GM18505 (cell line): ENCODE data around the gene REXO1.
"Not testable (repeated sequence)": the region's sequence is repeated elsewhere in the genome, so short reads cannot be mapped to it uniquely, and the experiment has no call there.

Experiments
- ATAC-seq: cut with Tn5 transposase; IDR thresholded peaks from one replicate; pipeline ENCODE4 v1.9.1; 2021; ENCODE audit not compliant: unreplicated experiment
- POLR2A ChIP-seq: IDR thresholded peaks from 4 replicates; pipeline ENCODE4 v1.6.1; 2011; ENCODE audit warnings: borderline replicate concordance; ENCODE audit not compliant: insufficient read depth, insufficient read length; ENCODE audit errors: extremely low read depth

The REXO1 gene

DNA sequence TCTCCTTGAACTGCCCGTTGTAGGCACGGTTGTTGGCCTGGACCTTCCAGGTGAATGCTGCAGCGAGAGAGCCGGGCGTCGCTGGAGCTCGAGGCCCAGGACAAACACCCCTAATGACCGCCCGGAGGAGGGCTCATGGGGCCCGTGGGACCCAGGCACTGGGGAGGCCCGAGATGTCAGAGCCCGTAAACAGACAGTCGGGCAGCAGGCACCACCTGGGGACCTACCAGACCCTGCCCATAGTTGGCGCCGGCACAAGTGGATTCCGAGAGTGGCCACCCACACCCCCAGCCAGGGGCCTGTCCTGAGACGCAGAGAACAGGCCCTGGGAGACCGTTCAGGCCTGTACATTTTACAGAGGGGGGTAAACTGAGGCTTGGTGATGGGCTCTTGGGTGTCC lies 38.6 kb downstream of the REXO1 start:
- no peak for ATAC-seq
- TF ChIP-seq POLR2A = no peak

DNA sequence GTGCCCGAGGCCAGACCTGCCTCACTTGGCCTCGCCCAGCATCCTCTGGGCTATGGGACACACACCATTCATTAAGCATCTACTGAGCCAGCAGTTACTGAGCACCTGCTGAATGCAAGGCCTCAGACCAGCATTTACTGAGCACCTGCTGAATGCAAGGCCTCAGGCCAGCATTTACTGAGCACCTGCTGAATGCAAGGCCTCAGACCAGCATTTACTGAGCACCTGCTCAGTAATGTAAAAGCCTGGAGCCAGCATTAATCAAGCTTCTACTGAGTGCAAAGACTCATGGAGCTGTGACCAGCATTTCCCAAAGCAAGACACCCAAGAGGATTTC lies 39.9 kb downstream of the REXO1 start:
- TF ChIP-seq POLR2A = no peak
- no peak for ATAC-seq

- ATAC-seq = no peak
- no peak for TF ChIP-seq POLR2A
Observed at GRCh38 chr19:1807695-1808394, 40.4 kb downstream of the REXO1 start.

GRCh38 chr19:1807030-1807694 lies 41.1 kb downstream of the REXO1 start:
- ATAC-seq = no peak
- no peak for TF ChIP-seq POLR2A

GRCh38 chr19:1806184-1807029 lies 41.9 kb downstream of the REXO1 start:
- ATAC-seq = no peak
- no peak for TF ChIP-seq POLR2A

- TF ChIP-seq POLR2A = no peak
- ATAC-seq = no peak
Observed at GRCh38 chr19:1805401-1806183, 42.7 kb downstream of the REXO1 start.

DNA sequence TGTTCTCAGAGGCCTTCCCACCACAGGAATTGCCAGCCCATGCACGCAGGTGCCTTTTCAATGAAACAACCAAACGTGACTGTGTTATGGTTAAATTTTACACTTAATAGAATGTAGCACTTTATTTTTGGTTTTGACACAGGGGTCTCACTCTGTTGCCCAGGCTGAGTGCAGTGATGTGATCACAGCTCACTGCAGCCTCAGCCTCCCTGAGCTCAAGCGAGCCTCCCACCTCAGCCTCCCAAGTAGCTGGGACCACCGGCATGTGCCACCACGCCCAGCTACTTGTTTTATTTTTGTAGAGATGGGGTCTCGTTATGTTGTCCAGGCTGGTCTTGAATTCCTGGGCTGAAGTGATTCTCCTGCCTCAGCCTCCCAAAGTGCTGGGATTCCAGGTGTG lies 43.4 kb downstream of the REXO1 start:
- TF ChIP-seq POLR2A = no peak
- no peak for ATAC-seq

DNA sequence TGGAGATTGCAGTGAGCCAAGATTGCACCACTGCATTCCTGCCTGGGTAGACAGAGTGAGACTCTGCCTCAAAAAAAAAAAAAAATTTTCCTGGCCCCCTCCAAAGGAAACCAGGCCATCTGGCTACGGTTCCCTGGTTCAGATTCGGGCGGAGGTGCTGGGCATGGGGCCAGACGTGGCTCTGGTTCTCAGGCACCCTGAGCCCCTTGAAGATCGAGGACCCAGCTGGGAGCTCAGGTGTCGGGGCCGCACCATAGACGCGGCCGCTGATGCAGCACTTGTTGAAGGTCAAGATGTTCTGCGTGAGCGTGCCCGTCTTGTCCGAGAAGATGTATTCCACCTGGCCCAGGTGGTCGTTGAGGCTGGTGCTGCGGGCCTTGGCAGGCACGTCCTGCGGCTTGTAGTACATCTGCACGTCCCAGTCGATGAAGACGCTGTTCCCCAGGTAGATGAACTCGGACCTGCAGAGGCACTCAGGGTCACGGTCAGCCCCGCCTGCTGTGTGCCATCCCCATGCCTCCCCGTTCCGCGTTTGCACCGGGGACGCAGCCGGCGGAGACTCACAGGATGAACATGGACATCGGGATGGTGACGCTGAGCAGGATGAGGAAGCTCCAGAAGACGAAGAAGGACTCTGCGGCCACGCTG lies 48.5 kb downstream of the REXO1 start:
- no peak for TF ChIP-seq POLR2A

GRCh38 chr19:1797313-1797712 lies 51.0 kb downstream of the REXO1 start:
- not testable (repeated sequence) for ATAC-seq

More for the DNA sequence above, 48.5 kb downstream of the REXO1 start:
- no peak for ATAC-seq

DNA sequence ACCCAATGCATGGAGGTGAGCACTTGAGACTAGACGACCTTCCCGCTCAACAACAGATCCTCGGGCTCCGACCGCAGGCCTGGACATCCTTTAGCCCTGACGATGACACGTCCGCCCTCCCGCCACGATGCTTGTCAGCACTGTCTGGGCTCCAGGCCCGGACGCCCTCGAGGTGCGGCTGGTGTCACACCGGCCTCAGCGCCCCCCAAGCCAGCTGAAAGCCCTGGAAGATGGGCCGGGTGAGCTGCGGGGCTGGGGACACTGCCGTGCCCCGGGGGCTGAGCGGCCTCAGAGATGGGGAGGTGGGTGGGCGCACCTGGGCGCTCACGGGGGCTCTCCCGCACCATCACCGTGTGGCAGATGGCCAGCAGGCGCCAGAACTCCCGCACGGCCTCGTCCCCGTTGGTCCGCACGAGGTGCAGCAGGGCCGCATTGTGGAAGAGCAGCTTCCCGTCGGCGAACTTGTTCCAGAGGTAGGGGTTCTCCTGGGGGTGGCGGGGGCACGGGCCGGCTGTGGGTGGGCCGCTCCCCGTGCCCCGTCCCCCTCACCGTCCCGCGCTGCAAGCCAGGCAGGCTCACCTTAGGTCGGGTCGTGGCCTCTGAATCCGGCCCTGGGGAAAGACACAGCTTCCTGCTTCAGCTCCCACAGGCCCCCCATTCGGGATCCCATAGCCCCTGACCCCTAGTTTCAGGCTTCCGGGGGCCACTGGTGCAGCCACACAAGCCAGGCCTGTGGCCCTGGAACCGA lies 51.7 kb downstream of the REXO1 start:
- TF ChIP-seq POLR2A = no peak
- no peak for ATAC-seq

GRCh38 chr19:1794424-1795172 lies 53.7 kb downstream of the REXO1 start:
- TF ChIP-seq POLR2A = no peak
- no peak for ATAC-seq
